K562 (cell line): ENCODE data around the gene CRIM1. TPM values are rescaled to one million over a fixed set of nuclear protein-coding genes. Genes with fewer than 3 reads are reported as not detected.

Experiments
- ATAC-seq: fragments of 200-7000 bp; cut with Tn5 transposase; 3 replicates; pipeline ENCODE4 v1.9.1; 2020; ENCODE audit warnings: moderate library complexity
- BruUV-seq: library from RNA; stranded (reverse); fragments of 400-500 nt; replicated peaks from 2 replicates; lab custom pipeline; 2021; lab: Mats Ljungman, UMichigan
- CTCF ChIA-PET: fragments of 300-600 bp; formaldehyde crosslinking; extraction: SDS; loops from one replicate; lab custom pipeline; 2021; ENCODE audit warnings: low intra/inter-chr PET ratio; lab: Yijun Ruan, JAX
- POLR2A ChIA-PET: fragments of 300-600, 350-650 bp; sonication (Branson Sonifier 250); formaldehyde crosslinking; extraction: SDS; loops from one replicate; lab custom pipeline; 2021; ENCODE audit warnings: antibody characterized with exemption, inconsistent platforms; lab: Yijun Ruan, JAX
- DNase-seq, 4 experiments: peaks; one replicate each; pipeline versions ENCODE4 v3.0.0 to v3.0.0-alpha.2; 2011 to 2018; ENCODE audit warnings: low spot score in 3 of 4, mixed read lengths in 3 of 4; ENCODE audit errors: extremely low read depth in 1 of 4
- FAIRE-seq: peaks from 2 replicates; lab custom pipeline; 2011; peaks lifted over from hg19 to GRCh38; lab: Jason Lieb, UNC
- H2AFZ ChIP-seq: 2 replicates; pipeline ENCODE4 v1.6.0; 2011; ENCODE audit warnings: low read depth, low read length, control low read depth, inconsistent platforms
- H3K27ac ChIP-seq: fragments of 200-600 bp; 3 replicates; pipeline ENCODE4 v1.8.0; 2011; ENCODE audit warnings: low read depth, mild to moderate bottlenecking, control low read depth, inconsistent platforms, low read length, moderate library complexity, mixed read lengths; ENCODE audit errors: extremely low read depth
- H3K27me3 ChIP-seq, 2 experiments: fragments of 300-600 bp in 1 of 2; 2 replicates in 1 of 2; 3 replicates in 1 of 2; pipeline versions ENCODE4 v1.6.0 to v1.8.0; 2011; ENCODE audit warnings: inconsistent platforms in 2 of 2, low read length in 2 of 2, mild to moderate bottlenecking in 1 of 2, mixed read lengths in 1 of 2, moderate library complexity in 1 of 2; ENCODE audit not compliant: control insufficient read depth in 2 of 2, insufficient read depth in 2 of 2
- H3K36me3 ChIP-seq: fragments of 300-600 bp; 3 replicates; pipeline ENCODE4 v1.8.0; 2011; ENCODE audit warnings: mild to moderate bottlenecking, low read length, inconsistent platforms; ENCODE audit not compliant: control insufficient read depth, insufficient read depth
- H3K4me1 ChIP-seq, 2 experiments: fragments of 200-600 bp in 1 of 2; replicated peaks in 1 of 2; 2 replicates in 1 of 2; 3 replicates in 1 of 2; pipeline versions ENCODE4 v1.5.1 to v1.8.0; 2011; ENCODE audit warnings: inconsistent platforms in 2 of 2, low read length in 2 of 2, mild to moderate bottlenecking in 1 of 2, mixed read lengths in 1 of 2, moderate library complexity in 1 of 2; ENCODE audit not compliant: control insufficient read depth in 2 of 2, insufficient read depth in 2 of 2
- H3K4me2 ChIP-seq: 2 replicates; pipeline ENCODE4 v1.6.1; 2011; ENCODE audit warnings: low read length, control low read depth, inconsistent platforms, mixed read lengths; ENCODE audit not compliant: insufficient read depth
- H3K4me3 ChIP-seq: fragments of 200-600 bp; sonication (generic), shearing (Covaris generic); 2 replicates; pipeline ENCODE4 v1.5.1; 2016; ENCODE audit warnings: control low read depth, inconsistent platforms
- H3K79me2 ChIP-seq: fragments of 200-600 bp; 3 replicates; pipeline ENCODE4 v1.8.0; 2011; ENCODE audit warnings: low read length, inconsistent platforms; ENCODE audit not compliant: control insufficient read depth, insufficient read depth
- H3K9ac ChIP-seq, 2 experiments: 2 replicates each; pipeline versions ENCODE4 v1.6.0 to v1.6.1; 2011; ENCODE audit warnings: low read depth in 2 of 2, low read length in 2 of 2, control low read depth in 1 of 2, inconsistent platforms in 1 of 2, mild to moderate bottlenecking in 1 of 2, mixed read lengths in 1 of 2; ENCODE audit not compliant: insufficient read depth in 1 of 2
- H3K9me1 ChIP-seq: one replicate; pipeline ENCODE4 v1.6.0; 2011; ENCODE audit warnings: inconsistent platforms, mild to moderate bottlenecking, low read length, moderate library complexity; ENCODE audit not compliant: control insufficient read depth, insufficient read depth
- H3K9me3 ChIP-seq: replicated peaks from 2 replicates; pipeline ENCODE4 v1.5.1; 2011; ENCODE audit warnings: low read depth, low read length, inconsistent platforms; ENCODE audit not compliant: control insufficient read depth, insufficient read depth
- H4K20me1 ChIP-seq: replicated peaks from 2 replicates; pipeline ENCODE4 v1.6.1; 2011; ENCODE audit warnings: low read length, inconsistent platforms, mixed read lengths; ENCODE audit not compliant: control insufficient read depth, insufficient read depth
- MAFK ChIP-seq: IDR thresholded peaks from 2 replicates; pipeline ENCODE4 v1.6.1; 2011; ENCODE audit warnings: low read length, improper control_type of control experiment
- PRMT5 ChIP-seq: sonication (generic); formaldehyde crosslinking; IDR thresholded peaks from 2 replicates; pipeline ENCODE4 v1.5.0; 2020; ENCODE audit warnings: missing genetic modification reagents
- RBM17 ChIP-seq: fragments of 200-400 bp; formaldehyde crosslinking; IDR thresholded peaks from 2 replicates; pipeline ENCODE4 v1.6.1; 2017; ENCODE audit warnings: low read depth, mild to moderate bottlenecking, low read length, borderline replicate concordance
- RBM39 ChIP-seq: fragments of 200-400 bp; formaldehyde crosslinking; optimal IDR thresholded peaks from 2 replicates; pipeline ENCODE3; 2018; ENCODE audit warnings: low read depth, low read length
- SETDB1 ChIP-seq: IDR thresholded peaks from one replicate; pipeline ENCODE4 v1.6.1; 2012; ENCODE audit warnings: low read length, control low read depth, inconsistent platforms
- ZNF507 ChIP-seq: conservative IDR thresholded peaks from 2 replicates; pipeline ENCODE4 v1.6.1; 2017; ENCODE audit warnings: missing genetic modification characterization, missing compliant biosample characterization
- WGBS: fragments of 100-300 bp; shearing (Covaris generic); methylation state at CpG from one replicate; pipeline ENCODE4 v1.1.6; 2016; ENCODE audit warnings: low coverage, mixed read lengths; ENCODE audit not compliant: insufficient coverage; ENCODE audit errors: missing lambda C conversion rate; 5-methylcytosine and 5-hydroxymethylcytosine counted together
- in situ Hi-C: fragments of 300-500 bp; cut with MboI; formaldehyde crosslinking; loops from 4 replicates; pipeline ENCODE4 v1.15.0; 2018; ENCODE audit warnings: inconsistent platforms, mixed read lengths
- intact Hi-C: fragments of 100-400 bp; cut with micrococcal nuclease; formaldehyde crosslinking; loops from 2 replicates; pipeline ENCODE4 v1.14.2; 2022
- polyA plus RNA-seq, 8 experiments: library from polyadenylated mRNA; depleted of rRNA in 4 of 8; stranded (reverse) in 5 of 8; unstranded in 3 of 8; fragments of >200 nt; fragmentation: Nextera tagmentation in 2 of 8; fragmentation: Illumina TruSeq in 1 of 8; extraction: Ambion mirVana in 2 of 8; extraction: Trizol in 1 of 8; gene quantifications; 2 replicates each; pipeline versions ENCODE4 v1.2.1 to v1.2.3, GENCODE V29; 2011 to 2014; ENCODE audit warnings: inconsistent platforms in 1 of 8, missing spikeins in 1 of 8
- total RNA-seq, 7 experiments: library from RNA; depleted of rRNA in 6 of 7; stranded (reverse); fragments of >200 nt in 6 of 7; fragmentation: Illumina TruSeq in 2 of 7; extraction: Trizol in 2 of 7; gene quantifications; 2 replicates each; pipeline versions ENCODE4 v1.2.1 to v1.2.3, GENCODE V29; 2011 to 2021; ENCODE audit warnings: low replicate concordance in 1 of 7
- TF ChIP-seq, protein P1 (sequence below): fragments of 250-450 bp; sonication (Bioruptor Pico); IDR thresholded peaks from 2 replicates; pipeline ENCODE4 v1.5.0; 2020; ENCODE audit warnings: mild to moderate bottlenecking
- TF ChIP-seq, protein P2 (sequence below): fragments of 250-450 bp; sonication (Bioruptor Pico); IDR thresholded peaks from 2 replicates; pipeline ENCODE4 v1.8.0; 2022; ENCODE audit warnings: moderate library complexity, mild to moderate bottlenecking, inconsistent platforms
- TF ChIP-seq, protein P3 (sequence below): sonication (generic); formaldehyde crosslinking; IDR thresholded peaks from 2 replicates; pipeline ENCODE4 v1.8.0; 2022; ENCODE audit warnings: missing genetic modification reagents, mild to moderate bottlenecking, moderate library complexity, borderline replicate concordance
- TF ChIP-seq, protein P4 (sequence below): fragments of 200-800 bp; sonication (Bioruptor generic); IDR thresholded peaks from 2 replicates; pipeline ENCODE4 v1.6.1; 2017; ENCODE audit warnings: missing genetic modification characterization, missing compliant biosample characterization

The CRIM1 gene
- total and polyA plus RNA-seq, 9 of the 15 experiments (the other 6 are each of a cell fraction or from before 2014, with no cell fraction given): 0.01 to 0.36 (median 0.06) TPM; not detected in 1

DNA sequence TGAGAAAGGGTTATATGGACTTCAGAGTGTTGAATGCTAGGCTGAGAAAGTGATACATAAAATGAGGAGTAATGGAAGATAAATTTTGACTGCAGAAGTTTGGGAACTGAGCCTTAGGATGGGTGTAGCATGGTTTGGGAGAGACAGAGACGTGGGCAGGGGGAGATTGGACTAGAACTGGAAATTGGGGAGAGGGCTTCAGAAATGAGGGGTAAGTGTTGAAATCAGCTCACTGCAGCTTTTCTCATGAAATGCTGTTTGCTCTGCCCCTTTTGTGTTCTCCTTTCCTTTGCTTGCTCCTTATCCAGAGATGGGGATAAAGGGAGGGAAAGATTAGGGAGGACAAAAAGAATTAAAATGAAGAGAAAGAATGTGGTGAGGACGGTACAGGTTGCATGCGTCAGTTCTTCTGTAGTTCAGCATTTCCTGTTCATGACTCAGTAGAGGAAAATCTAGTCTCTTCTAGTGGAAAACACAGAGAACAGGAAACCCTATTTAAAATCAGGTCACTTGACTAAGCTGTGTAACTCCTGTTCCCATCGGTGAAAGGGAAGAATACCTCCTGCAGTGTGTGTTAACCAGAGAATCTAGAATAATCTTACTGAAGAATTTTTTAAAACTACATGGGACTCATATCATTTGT is 105.6 kb downstream of the CRIM1 start (continued):
- no peak for TF ChIP-seq RBM39
- TF ChIP-seq, protein P1, sequence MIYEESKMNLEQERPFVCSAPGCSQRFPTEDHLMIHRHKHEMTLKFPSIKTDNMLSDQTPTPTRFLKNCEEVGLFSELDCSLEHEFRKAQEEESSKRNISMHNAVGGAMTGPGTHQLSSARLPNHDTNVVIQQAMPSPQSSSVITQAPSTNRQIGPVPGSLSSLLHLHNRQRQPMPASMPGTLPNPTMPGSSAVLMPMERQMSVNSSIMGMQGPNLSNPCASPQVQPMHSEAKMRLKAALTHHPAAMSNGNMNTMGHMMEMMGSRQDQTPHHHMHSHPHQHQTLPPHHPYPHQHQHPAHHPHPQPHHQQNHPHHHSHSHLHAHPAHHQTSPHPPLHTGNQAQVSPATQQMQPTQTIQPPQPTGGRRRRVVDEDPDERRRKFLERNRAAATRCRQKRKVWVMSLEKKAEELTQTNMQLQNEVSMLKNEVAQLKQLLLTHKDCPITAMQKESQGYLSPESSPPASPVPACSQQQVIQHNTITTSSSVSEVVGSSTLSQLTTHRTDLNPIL: no peak

DNA sequence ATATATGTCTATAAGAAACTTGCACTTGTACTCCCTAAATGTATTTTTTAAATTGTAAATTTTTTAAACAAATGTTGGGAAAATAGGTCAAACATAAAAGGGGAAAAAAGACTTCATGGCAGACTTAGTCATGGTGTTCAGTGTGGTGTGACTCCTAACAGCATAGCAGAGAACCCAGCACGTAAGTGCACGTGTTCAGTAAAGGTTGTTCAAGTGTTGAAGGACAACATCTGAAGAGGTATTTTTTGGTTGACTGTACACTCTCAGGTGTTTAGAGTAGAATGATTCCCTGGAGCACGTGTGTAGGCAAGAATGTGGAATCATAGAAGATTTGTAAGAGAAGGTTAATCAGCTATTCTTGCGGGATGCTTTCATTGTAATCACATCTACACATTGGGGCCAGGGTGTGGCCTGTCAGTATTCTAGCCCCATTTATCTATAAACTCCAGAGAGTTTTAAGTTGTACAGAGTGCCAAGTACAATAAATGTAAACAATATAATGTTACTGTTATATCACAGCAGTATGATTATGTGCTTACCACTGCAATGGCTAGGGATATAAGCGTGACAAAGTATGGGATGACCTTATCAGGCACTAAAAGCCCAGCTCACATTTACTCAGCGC is 106.8 kb downstream of the CRIM1 start:
- no peaks in the 10 kb centered on the region for H3K36me3 ChIP-seq
- no peak for TF ChIP-seq MAFK
- TF ChIP-seq ZNF507 (tag): 0 out of 2 replicates have a peak, but pooled peaks have one; percentile 9
- TF ChIP-seq, protein P2, sequence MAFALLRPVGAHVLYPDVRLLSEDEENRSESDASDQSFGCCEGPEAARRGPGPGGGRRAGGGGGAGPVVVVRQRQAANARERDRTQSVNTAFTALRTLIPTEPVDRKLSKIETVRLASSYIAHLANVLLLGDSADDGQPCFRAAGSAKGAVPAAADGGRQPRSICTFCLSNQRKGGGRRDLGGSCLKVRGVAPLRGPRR (CRISPR knock-in tag): no peak
- TF ChIP-seq, protein P3, sequence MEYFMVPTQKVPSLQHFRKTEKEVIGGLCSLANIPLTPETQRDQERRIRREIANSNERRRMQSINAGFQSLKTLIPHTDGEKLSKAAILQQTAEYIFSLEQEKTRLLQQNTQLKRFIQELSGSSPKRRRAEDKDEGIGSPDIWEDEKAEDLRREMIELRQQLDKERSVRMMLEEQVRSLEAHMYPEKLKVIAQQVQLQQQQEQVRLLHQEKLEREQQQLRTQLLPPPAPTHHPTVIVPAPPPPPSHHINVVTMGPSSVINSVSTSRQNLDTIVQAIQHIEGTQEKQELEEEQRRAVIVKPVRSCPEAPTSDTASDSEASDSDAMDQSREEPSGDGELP: no peak
- no peak for TF ChIP-seq PRMT5 (CRISPR knock-in tag)
- no peak for TF ChIP-seq RBM17
- TF ChIP-seq, protein P4, sequence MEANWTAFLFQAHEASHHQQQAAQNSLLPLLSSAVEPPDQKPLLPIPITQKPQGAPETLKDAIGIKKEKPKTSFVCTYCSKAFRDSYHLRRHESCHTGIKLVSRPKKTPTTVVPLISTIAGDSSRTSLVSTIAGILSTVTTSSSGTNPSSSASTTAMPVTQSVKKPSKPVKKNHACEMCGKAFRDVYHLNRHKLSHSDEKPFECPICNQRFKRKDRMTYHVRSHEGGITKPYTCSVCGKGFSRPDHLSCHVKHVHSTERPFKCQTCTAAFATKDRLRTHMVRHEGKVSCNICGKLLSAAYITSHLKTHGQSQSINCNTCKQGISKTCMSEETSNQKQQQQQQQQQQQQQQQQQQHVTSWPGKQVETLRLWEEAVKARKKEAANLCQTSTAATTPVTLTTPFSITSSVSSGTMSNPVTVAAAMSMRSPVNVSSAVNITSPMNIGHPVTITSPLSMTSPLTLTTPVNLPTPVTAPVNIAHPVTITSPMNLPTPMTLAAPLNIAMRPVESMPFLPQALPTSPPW (CRISPR knock-in tag): no peak
- TF ChIP-seq SETDB1: no peak
- in situ Hi-C loops: no loop called here
- no peaks in the 10 kb centered on the region for H4K20me1 ChIP-seq
- DNase-seq (no peak), FAIRE-seq (no peak), ATAC-seq (no peak)
- H3K79me2 ChIP-seq: no peaks in the 10 kb centered on the region
- ChIA-PET POLR2A (interaction anchor here (1.6 kb wide), 1 partner anchor 10 kb away, joined by 3 read pairs; no protein-coding TSS in a partner anchor), CTCF (no interaction called here)
- BruUV-seq: no TSS peak
- no peaks in the 10 kb centered on the region; a peak in 1 of 5 replicates for H3K4me1 ChIP-seq
- H3K9me1 ChIP-seq: no peaks in the 10 kb centered on the region
- WGBS: 3% methylated on average over 6 of the region's 6 CpGs
- peaks cover 0 to 12% of the 10 kb centered on the region in 2 experiments; a peak in 4 of 5 replicates for H3K27me3 ChIP-seq
- no peaks in the 10 kb centered on the region for H3K9me3 ChIP-seq
- no peak overlapping the region for H3K27ac ChIP-seq
- H2AFZ ChIP-seq: no peak overlapping the region
- intact Hi-C loops: loop anchor here (5.0 kb wide), 1 partner anchor 105 kb away; the partner anchor contains the start of gene CRIM1
- H3K9ac ChIP-seq: no peak overlapping the region
- H3K4me2 ChIP-seq: no peak overlapping the region
- H3K4me3 ChIP-seq: no peak overlapping the region
